Liver (tissue), 9 donors: ENCODE data around the gene MRPL32. TPM values are rescaled to one million over a fixed set of nuclear protein-coding genes. Genes with fewer than 3 reads are reported as not detected.

ENCODE experiments used
- DNase-seq: peaks from one replicate; pipeline ENCODE4 v3.0.0-alpha.2; 2017; ENCODE audit warnings: low spot score
- H3K27ac ChIP-seq, 2 donors: one replicate each; pipeline ENCODE4 v1.7.0; 2013; ENCODE audit warnings: inconsistent platforms in 2 of 2, low read length in 2 of 2, control low read depth in 1 of 2, low read depth in 1 of 2, mild to moderate bottlenecking in 1 of 2
- H3K27me3 ChIP-seq, 4 donors: one replicate each; pipeline versions ENCODE4 v1.6.1 to v1.7.0; 2013; ENCODE audit warnings: low read length in 3 of 4, inconsistent platforms in 1 of 4, mild to moderate bottlenecking in 1 of 4, moderate library complexity in 1 of 4; ENCODE audit not compliant: control insufficient read depth in 4 of 4, insufficient read depth in 4 of 4
- H3K36me3 ChIP-seq, 4 donors: one replicate each; pipeline versions ENCODE4 v1.6.1 to v1.7.0; 2013; ENCODE audit warnings: low read length in 3 of 4, mild to moderate bottlenecking in 3 of 4, low read depth in 1 of 4, moderate library complexity in 1 of 4; ENCODE audit not compliant: control insufficient read depth in 4 of 4, insufficient read depth in 3 of 4
- H3K4me1 ChIP-seq, 4 donors: one replicate each; pipeline versions ENCODE4 v1.6.1 to v1.7.0; 2013; ENCODE audit warnings: low read length in 3 of 4, mild to moderate bottlenecking in 3 of 4, moderate library complexity in 1 of 4; ENCODE audit not compliant: control insufficient read depth in 4 of 4, insufficient read depth in 4 of 4
- H3K4me3 ChIP-seq, 3 donors: one replicate each; pipeline versions ENCODE4 v1.6.1 to v1.7.0; 2013; ENCODE audit warnings: low read length in 3 of 3, control low read depth in 1 of 3, low read depth in 1 of 3, mild to moderate bottlenecking in 1 of 3
- H3K9ac ChIP-seq, 2 donors: one replicate each; pipeline ENCODE4 v1.7.0; 2013; ENCODE audit warnings: low read length in 2 of 2, mild to moderate bottlenecking in 2 of 2, moderate library complexity in 2 of 2, control low read depth in 1 of 2, low read depth in 1 of 2
- H3K9me3 ChIP-seq, 4 donors: one replicate each; pipeline versions ENCODE4 v1.6.1 to v1.7.0; 2013; ENCODE audit warnings: low read length in 3 of 4; ENCODE audit not compliant: control insufficient read depth in 4 of 4
- EGR1 ChIP-seq, 2 donors: IDR thresholded peaks; 2 replicates each; pipeline ENCODE4 v1.6.1; 2016 to 2018; ENCODE audit warnings: antibody characterized with exemption in 2 of 2, low read depth in 2 of 2
- FOXA1 ChIP-seq: IDR thresholded peaks from 2 replicates; pipeline ENCODE4 v1.6.1; 2016; ENCODE audit warnings: antibody characterized with exemption
- FOXA2 ChIP-seq: IDR thresholded peaks from 2 replicates; pipeline ENCODE4 v1.6.1; 2016; ENCODE audit warnings: antibody characterized with exemption
- GABPA ChIP-seq, 2 donors: IDR thresholded peaks in 1 of 2; conservative IDR thresholded peaks in 1 of 2; 2 replicates each; pipeline ENCODE4 v1.6.1; 2016; ENCODE audit warnings: antibody characterized with exemption in 2 of 2, mild to moderate bottlenecking in 1 of 2, moderate library complexity in 1 of 2
- HNF4A ChIP-seq, 2 donors: conservative IDR thresholded peaks; 2 replicates each; pipeline ENCODE4 v1.6.1; 2016; ENCODE audit warnings: antibody characterized with exemption in 2 of 2, mild to moderate bottlenecking in 2 of 2
- HNF4G ChIP-seq: IDR thresholded peaks from 2 replicates; pipeline ENCODE4 v1.6.1; 2016; ENCODE audit warnings: antibody characterized with exemption
- JUND ChIP-seq, 2 donors: IDR thresholded peaks; 2 replicates each; pipeline ENCODE4 v1.6.1; 2016; ENCODE audit warnings: antibody characterized with exemption in 2 of 2
- NR2F2 ChIP-seq: IDR thresholded peaks from 2 replicates; pipeline ENCODE4 v1.6.1; 2016; ENCODE audit warnings: antibody characterized with exemption
- RAD21 ChIP-seq, 2 donors: IDR thresholded peaks; 2 replicates each; pipeline ENCODE4 v1.6.1; 2016; ENCODE audit warnings: antibody characterized with exemption in 2 of 2, mild to moderate bottlenecking in 2 of 2
- REST ChIP-seq: IDR thresholded peaks from 2 replicates; pipeline ENCODE4 v1.6.1; 2016; ENCODE audit warnings: antibody characterized with exemption, mild to moderate bottlenecking
- RXRA ChIP-seq, 2 donors: IDR thresholded peaks; 2 replicates each; pipeline ENCODE4 v1.6.1; 2017 to 2018; ENCODE audit warnings: antibody characterized with exemption in 2 of 2, mild to moderate bottlenecking in 1 of 2
- SP1 ChIP-seq: IDR thresholded peaks from 2 replicates; pipeline ENCODE4 v1.6.1; 2018; ENCODE audit warnings: antibody characterized with exemption, mild to moderate bottlenecking
- TAF1 ChIP-seq: conservative IDR thresholded peaks from 2 replicates; pipeline ENCODE4 v1.6.1; 2016; ENCODE audit warnings: antibody characterized with exemption, mild to moderate bottlenecking
- YY1 ChIP-seq: IDR thresholded peaks from 2 replicates; pipeline ENCODE4 v1.6.1; 2016; ENCODE audit warnings: antibody characterized with exemption, mild to moderate bottlenecking
- WGBS: extraction: QIAGEN DNeasy Blood & Tissue Kit; methylation state at CpG from one replicate; pipeline ENCODE4 v1.1.7; 2013; 5-methylcytosine and 5-hydroxymethylcytosine counted together
- polyA plus RNA-seq, 2 donors: library from polyadenylated mRNA; stranded (reverse) in 1 of 2; unstranded in 1 of 2; fragments of 200-250 nt in 1 of 2; fragments of >200 nt in 1 of 2; fragmentation: Nextera tagmentation in 1 of 2; extraction: Ambion mirVana in 1 of 2; gene quantifications; one replicate each; pipeline versions ENCODE4 v1.2.1 to v1.2.3, GENCODE V29; 2013 to 2015
- total RNA-seq, 2 donors: library from RNA; depleted of rRNA; stranded (reverse); fragments of >200 nt; gene quantifications; one replicate each; pipeline ENCODE4 v1.2.3, GENCODE V29; 2014
- TF ChIP-seq, protein P1 (sequence below): IDR thresholded peaks from 2 replicates; pipeline ENCODE4 v1.6.1; 2016; ENCODE audit warnings: antibody characterized with exemption
- TF ChIP-seq, protein P2 (sequence below): fragments of 150-350 bp; IDR thresholded peaks from 2 replicates; pipeline ENCODE4 v1.5.1; 2017; ENCODE audit warnings: improper control_type of control experiment, low read depth, low read length; ENCODE audit not compliant: missing input control
- TF ChIP-seq, protein P3 (sequence below): IDR thresholded peaks from 2 replicates; pipeline ENCODE4 v1.6.1; 2016; ENCODE audit warnings: antibody characterized with exemption
- TF ChIP-seq, protein P4 (sequence below): IDR thresholded peaks from 2 replicates; pipeline ENCODE4 v1.6.1; 2016; ENCODE audit warnings: antibody characterized with exemption
- donor health status: healthy.
- donor health status: healthy.
- donor health status: healthy.
- donor health status: healthy.
- donor health status: healthy.

MRPL32 gene
- total and polyA plus RNA-seq, 4 donors: 23.6 to 94.7 (median 47.9) TPM

- Histone ChIP-seq H3K4me3 (no peak overlapping the region), H3K27ac (no peak overlapping the region), H3K9ac (no peak overlapping the region), H3K4me1 (peaks cover 0 to under 1% (median 0%) of the 10 kb centered on the region in 4 donors), H3K36me3 (peaks cover 16 to 74% (median 63%) of the 10 kb centered on the region in 4 donors), H3K27me3 (no peaks in the 10 kb centered on the region), H3K9me3 (no peaks in the 10 kb centered on the region)
- no peak for DNase-seq
- TF ChIP-seq HNF4G (no peak), JUND (IDR thresholded peaks at IDR 0.05) (no peak), GABPA (IDR thresholded peaks at IDR 0.05 in 1 of 2, conservative IDR thresholded peaks at IDR 0.05 in 1 of 2) (no peak), SP1 (no peak), TAF1 (no peak), YY1 (no peak), FOXA2 (no peak), RXRA (IDR thresholded peaks at IDR 0.05) (no peak), HNF4A (conservative IDR thresholded peaks at IDR 0.05) (no peak), RAD21 (IDR thresholded peaks at IDR 0.05) (no peak), EGR1 (IDR thresholded peaks at IDR 0.05; ENCODE audit: low read depth in 2 of 2) (no peak)
- TF ChIP-seq, protein P1, sequence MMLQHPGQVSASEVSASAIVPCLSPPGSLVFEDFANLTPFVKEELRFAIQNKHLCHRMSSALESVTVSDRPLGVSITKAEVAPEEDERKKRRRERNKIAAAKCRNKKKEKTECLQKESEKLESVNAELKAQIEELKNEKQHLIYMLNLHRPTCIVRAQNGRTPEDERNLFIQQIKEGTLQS: no peak
- TF ChIP-seq, protein P2, sequence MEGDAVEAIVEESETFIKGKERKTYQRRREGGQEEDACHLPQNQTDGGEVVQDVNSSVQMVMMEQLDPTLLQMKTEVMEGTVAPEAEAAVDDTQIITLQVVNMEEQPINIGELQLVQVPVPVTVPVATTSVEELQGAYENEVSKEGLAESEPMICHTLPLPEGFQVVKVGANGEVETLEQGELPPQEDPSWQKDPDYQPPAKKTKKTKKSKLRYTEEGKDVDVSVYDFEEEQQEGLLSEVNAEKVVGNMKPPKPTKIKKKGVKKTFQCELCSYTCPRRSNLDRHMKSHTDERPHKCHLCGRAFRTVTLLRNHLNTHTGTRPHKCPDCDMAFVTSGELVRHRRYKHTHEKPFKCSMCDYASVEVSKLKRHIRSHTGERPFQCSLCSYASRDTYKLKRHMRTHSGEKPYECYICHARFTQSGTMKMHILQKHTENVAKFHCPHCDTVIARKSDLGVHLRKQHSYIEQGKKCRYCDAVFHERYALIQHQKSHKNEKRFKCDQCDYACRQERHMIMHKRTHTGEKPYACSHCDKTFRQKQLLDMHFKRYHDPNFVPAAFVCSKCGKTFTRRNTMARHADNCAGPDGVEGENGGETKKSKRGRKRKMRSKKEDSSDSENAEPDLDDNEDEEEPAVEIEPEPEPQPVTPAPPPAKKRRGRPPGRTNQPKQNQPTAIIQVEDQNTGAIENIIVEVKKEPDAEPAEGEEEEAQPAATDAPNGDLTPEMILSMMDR: no peak
- 95% methylated on average over 3 of the region's 3 CpGs for WGBS
Measured at GRCh38 chr7:42922017-42922753, 10.0 kb upstream of the MRPL32 start.

GRCh38 chr7:42924223-42924838 lies 7.8 kb upstream of the MRPL32 start:
- 97% methylated on average over 5 of the region's 5 CpGs for WGBS
- H3K4me1 ChIP-seq: peaks cover 3 to 22% (median 14%) of the 10 kb centered on the region in 4 donors
- H3K4me3 ChIP-seq: no peak overlapping the region
- H3K9ac ChIP-seq: no peak overlapping the region
- no peaks in the 10 kb centered on the region for H3K27me3 ChIP-seq
- H3K9me3 ChIP-seq: no peaks in the 10 kb centered on the region
- peaks cover 11 to 63% (median 55%) of the 10 kb centered on the region in 4 donors for H3K36me3 ChIP-seq
- H3K27ac ChIP-seq: no peak overlapping the region
- DNase-seq: no peak
- TF ChIP-seq, protein P1: no peak
- TF ChIP-seq RAD21 (IDR thresholded peaks at IDR 0.05): no peak
- TF ChIP-seq JUND (IDR thresholded peaks at IDR 0.05): no peak
- no peak for TF ChIP-seq EGR1 (IDR thresholded peaks at IDR 0.05; ENCODE audit: low read depth in 2 of 2)
- no peak for TF ChIP-seq TAF1
- no peak for TF ChIP-seq FOXA1
- TF ChIP-seq FOXA2: no peak
- TF ChIP-seq, protein P3, sequence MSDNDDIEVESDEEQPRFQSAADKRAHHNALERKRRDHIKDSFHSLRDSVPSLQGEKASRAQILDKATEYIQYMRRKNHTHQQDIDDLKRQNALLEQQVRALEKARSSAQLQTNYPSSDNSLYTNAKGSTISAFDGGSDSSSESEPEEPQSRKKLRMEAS: no peak
- TF ChIP-seq, protein P4, sequence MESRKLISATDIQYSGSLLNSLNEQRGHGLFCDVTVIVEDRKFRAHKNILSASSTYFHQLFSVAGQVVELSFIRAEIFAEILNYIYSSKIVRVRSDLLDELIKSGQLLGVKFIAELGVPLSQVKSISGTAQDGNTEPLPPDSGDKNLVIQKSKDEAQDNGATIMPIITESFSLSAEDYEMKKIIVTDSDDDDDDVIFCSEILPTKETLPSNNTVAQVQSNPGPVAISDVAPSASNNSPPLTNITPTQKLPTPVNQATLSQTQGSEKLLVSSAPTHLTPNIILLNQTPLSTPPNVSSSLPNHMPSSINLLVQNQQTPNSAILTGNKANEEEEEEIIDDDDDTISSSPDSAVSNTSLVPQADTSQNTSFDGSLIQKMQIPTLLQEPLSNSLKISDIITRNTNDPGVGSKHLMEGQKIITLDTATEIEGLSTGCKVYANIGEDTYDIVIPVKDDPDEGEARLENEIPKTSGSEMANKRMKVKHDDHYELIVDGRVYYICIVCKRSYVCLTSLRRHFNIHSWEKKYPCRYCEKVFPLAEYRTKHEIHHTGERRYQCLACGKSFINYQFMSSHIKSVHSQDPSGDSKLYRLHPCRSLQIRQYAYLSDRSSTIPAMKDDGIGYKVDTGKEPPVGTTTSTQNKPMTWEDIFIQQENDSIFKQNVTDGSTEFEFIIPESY: no peak
- no peak for TF ChIP-seq GABPA (IDR thresholded peaks at IDR 0.05 in 1 of 2, conservative IDR thresholded peaks at IDR 0.05 in 1 of 2)
- TF ChIP-seq, protein P2: no peak
- no peak for TF ChIP-seq REST
- no peak for TF ChIP-seq YY1
- no peak for TF ChIP-seq NR2F2
- TF ChIP-seq SP1: no peak
- TF ChIP-seq HNF4G: no peak
- no peak for TF ChIP-seq HNF4A (conservative IDR thresholded peaks at IDR 0.05)
- no peak for TF ChIP-seq RXRA (IDR thresholded peaks at IDR 0.05)
